Endothelial cell of umbilical vein (primary cell): ENCODE results near the gene SNAPIN. TPM values are rescaled to one million over a fixed set of nuclear protein-coding genes. Genes with fewer than 3 reads are reported as not detected.

Experiments
- BruUV-seq: library from RNA; stranded (reverse); fragments of 400-500 nt; replicated peaks from 2 replicates; lab custom pipeline; 2021; lab: Mats Ljungman, UMichigan
- CTCF ChIA-PET: fragments of 300-600, 350-600 bp; sonication (Branson Sonifier 250); formaldehyde crosslinking; loops from one replicate; lab custom pipeline; 2021; ENCODE audit warnings: antibody characterized with exemption, inconsistent platforms; lab: Charles Lee
- POLR2A ChIA-PET: fragments of 300-600, 350-600 bp; sonication (Branson Sonifier 250); formaldehyde crosslinking; loops from one replicate; lab custom pipeline; 2021; ENCODE audit warnings: antibody characterized with exemption, inconsistent platforms; lab: Charles Lee
- DNase-seq: peaks from one replicate; pipeline ENCODE4 v3.0.0-alpha.2; 2011; ENCODE audit warnings: low read depth, low spot score
- FAIRE-seq: peaks from 2 replicates; lab custom pipeline; 2011; peaks lifted over from hg19 to GRCh38; lab: Jason Lieb, UNC
- H2AFZ ChIP-seq: 2 replicates; pipeline ENCODE4 v1.6.0; 2012; ENCODE audit warnings: low read depth, low read length, control low read depth, inconsistent platforms
- H3K27ac ChIP-seq: 2 replicates; pipeline ENCODE4 v1.5.1; 2011; ENCODE audit warnings: low read depth, mild to moderate bottlenecking, control low read depth, low read length, moderate library complexity; ENCODE audit not compliant: insufficient read depth
- H3K27me3 ChIP-seq, 2 experiments: 2 replicates each; pipeline versions ENCODE4 v1.6.0 to v1.6.1; 2011; ENCODE audit warnings: low read length in 2 of 2, mixed read lengths in 1 of 2; ENCODE audit not compliant: control insufficient read depth in 2 of 2, insufficient read depth in 2 of 2
- H3K36me3 ChIP-seq, 2 experiments: 2 replicates in 1 of 2; 3 replicates in 1 of 2; pipeline ENCODE4 v1.5.1; 2011; ENCODE audit warnings: low read length in 2 of 2, mild to moderate bottlenecking in 1 of 2, moderate library complexity in 1 of 2; ENCODE audit not compliant: control insufficient read depth in 2 of 2, insufficient read depth in 2 of 2; ENCODE audit errors: extremely low read depth in 1 of 2
- H3K4me1 ChIP-seq: 3 replicates; pipeline ENCODE4 v1.5.1; 2011; ENCODE audit warnings: mild to moderate bottlenecking, low read length; ENCODE audit not compliant: control insufficient read depth, insufficient read depth; ENCODE audit errors: extremely low read depth
- H3K4me2 ChIP-seq: 2 replicates; pipeline ENCODE4 v1.6.1; 2011; ENCODE audit warnings: low read length, control low read depth, mixed read lengths; ENCODE audit not compliant: insufficient read depth
- H3K4me3 ChIP-seq, 3 experiments: fragments of 200-600 bp in 1 of 3; sonication (generic), shearing (Covaris generic) in 1 of 3; replicated peaks in 1 of 3; 2 replicates each; pipeline ENCODE4 v1.5.1; 2011 to 2016; ENCODE audit warnings: control low read depth in 3 of 3, low read length in 3 of 3, mild to moderate bottlenecking in 2 of 3, inconsistent platforms in 1 of 3, low read depth in 1 of 3, moderate library complexity in 1 of 3; ENCODE audit not compliant: insufficient read depth in 1 of 3
- H3K79me2 ChIP-seq: 2 replicates; pipeline ENCODE4 v1.6.0; 2012; ENCODE audit warnings: low read length, inconsistent platforms; ENCODE audit not compliant: control insufficient read depth, insufficient read depth
- H3K9ac ChIP-seq: replicated peaks from 2 replicates; pipeline ENCODE3; 2011; ENCODE audit warnings: low read length, control low read depth; ENCODE audit not compliant: insufficient read depth; ENCODE audit errors: extremely low read depth
- H3K9me1 ChIP-seq: replicated peaks from 3 replicates; pipeline ENCODE4 v1.6.0; 2011; ENCODE audit warnings: mild to moderate bottlenecking, low read length; ENCODE audit not compliant: control insufficient read depth, insufficient read depth; ENCODE audit errors: extremely low read depth
- H3K9me3 ChIP-seq: replicated peaks from 2 replicates; pipeline ENCODE4 v1.5.1; 2012; ENCODE audit warnings: low read length, inconsistent platforms; ENCODE audit not compliant: control insufficient read depth, insufficient read depth
- H4K20me1 ChIP-seq: replicated peaks from 2 replicates; pipeline ENCODE3; 2011; ENCODE audit warnings: mild to moderate bottlenecking, low read length; ENCODE audit not compliant: control insufficient read depth, insufficient read depth; ENCODE audit errors: extremely low read depth
- CTCF ChIP-seq, 2 donors: IDR thresholded peaks; 1 replicate in 1 of 2; 2 replicates in 1 of 2; pipeline ENCODE4 v1.5.1; 2011; ENCODE audit warnings: low read length in 2 of 2, mild to moderate bottlenecking in 2 of 2, moderate library complexity in 2 of 2, control low read depth in 1 of 2, inconsistent platforms in 1 of 2, low read depth in 1 of 2; ENCODE audit not compliant: insufficient read depth in 1 of 2; ENCODE audit errors: extremely low read depth in 1 of 2
- EZH2 ChIP-seq: IDR thresholded peaks from 2 replicates; pipeline ENCODE4 v1.6.1; 2012; ENCODE audit warnings: borderline replicate concordance, low read depth, mild to moderate bottlenecking, moderate library complexity, low read length, inconsistent platforms; ENCODE audit not compliant: severe bottlenecking
- FOS ChIP-seq: IDR thresholded peaks from 2 replicates; pipeline ENCODE4 v1.6.1; 2011; ENCODE audit warnings: mild to moderate bottlenecking, low read length, moderate library complexity, borderline replicate concordance; ENCODE audit not compliant: insufficient read depth
- GATA2 ChIP-seq: IDR thresholded peaks from 2 replicates; pipeline ENCODE4 v1.7.0; 2011; ENCODE audit warnings: low read depth, mild to moderate bottlenecking, moderate library complexity, mixed read lengths, low read length; ENCODE audit not compliant: insufficient read length, insufficient read depth
- JUN ChIP-seq: IDR thresholded peaks from 2 replicates; pipeline ENCODE4 v1.6.1; 2011; ENCODE audit warnings: borderline replicate concordance, low read depth; ENCODE audit not compliant: insufficient read length, insufficient read depth
- MYC ChIP-seq: IDR thresholded peaks from one replicate; pipeline ENCODE4 v1.6.1; 2011; ENCODE audit warnings: mild to moderate bottlenecking, low read depth, low read length
- POLR2A ChIP-seq: IDR thresholded peaks from 2 replicates; pipeline ENCODE4 v1.6.1; 2012; ENCODE audit warnings: low read depth, mild to moderate bottlenecking, control low read depth, low read length
- POLR2AphosphoS5 ChIP-seq: IDR thresholded peaks from 2 replicates; pipeline ENCODE4 v1.6.1; 2012; ENCODE audit warnings: low read depth, mild to moderate bottlenecking, control low read depth, low read length, moderate library complexity; ENCODE audit not compliant: insufficient read depth
- dilution Hi-C: fragments of 300-500 bp; cut with MboI; formaldehyde crosslinking; loops from one replicate; pipeline ENCODE4 v1.15.0; 2019; ENCODE audit warnings: low sequenced_read_pairs; ENCODE audit not compliant: extremely low pct_ligation_motif_present
- intact Hi-C: fragments of 100-400 bp; cut with micrococcal nuclease; formaldehyde crosslinking; loops from one replicate; pipeline ENCODE4 v1.10.0; 2022
- polyA plus RNA-seq, 4 experiments: library from polyadenylated mRNA; depleted of rRNA in 3 of 4; stranded (reverse) in 3 of 4; unstranded in 1 of 4; fragments of >200 nt; gene quantifications; 2 replicates each; pipeline versions ENCODE4 v1.2.1 to v1.2.3, GENCODE V29; 2011 to 2012; ENCODE audit warnings: missing spikeins in 1 of 4
- total RNA-seq: library from RNA; stranded (reverse); gene quantifications from 2 replicates; pipeline ENCODE4 v1.2.3, GENCODE V29; 2021
- TF ChIP-seq, protein P1 (sequence below): IDR thresholded peaks from 2 replicates; pipeline ENCODE4 v1.6.1; 2011; ENCODE audit not compliant: insufficient read depth, insufficient read length

The SNAPIN gene
- total and polyA plus RNA-seq, 2 donors (not counting 3 experiments of a cell fraction or from before 2014, with no cell fraction given) = 36.8 to 55.1 TPM

DNA sequence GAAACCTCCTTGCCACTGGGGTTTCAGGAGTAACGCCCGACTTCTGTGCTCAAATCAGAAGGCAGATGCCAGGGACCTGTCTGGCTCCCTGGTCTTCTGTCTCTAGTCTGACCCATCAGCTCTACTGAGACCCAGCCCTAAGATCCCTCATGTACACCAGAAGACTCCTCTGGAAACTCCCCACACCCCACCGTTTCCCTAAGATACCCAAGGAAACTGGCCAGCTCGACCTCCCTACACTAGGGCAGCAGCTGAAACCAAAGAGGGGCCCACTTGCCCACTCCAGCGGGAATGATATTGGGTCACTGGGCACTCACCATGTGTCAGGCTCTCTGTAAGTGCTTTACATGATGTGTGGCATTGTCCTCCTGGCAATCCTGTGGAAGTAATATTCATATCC is 45.1 kb upstream of the SNAPIN start:
- dilution Hi-C loops (no loop called here), intact Hi-C loops (no loop called here)
- Histone ChIP-seq H3K36me3 (no peaks in the 10 kb centered on the region), H3K4me1 (peaks cover 19% of the 10 kb centered on the region), H3K9me1 (no peaks in the 10 kb centered on the region), H3K4me2 (no peak overlapping the region), H3K9me3 (no peaks in the 10 kb centered on the region), H3K27me3 (no peaks in the 10 kb centered on the region), H3K9ac (no peak overlapping the region), H3K27ac (no peak overlapping the region), H2AFZ (no peak overlapping the region), H4K20me1 (no peaks in the 10 kb centered on the region), H3K79me2 (peaks cover 25% of the 10 kb centered on the region), H3K4me3 (no peak overlapping the region)
- CTCF ChIA-PET = interaction anchor here (1.7 to 7.7 kb wide), 5 partner anchors 8 to 80 kb away, joined by 6 to 54 read pairs (median 20); partner anchors contain the start of genes S100A1 and S100A13
- DNase-seq = no peak
- BruUV-seq = no TSS peak
- no peak for TF ChIP-seq FOS
- no peak for TF ChIP-seq MYC
- TF ChIP-seq, protein P1, sequence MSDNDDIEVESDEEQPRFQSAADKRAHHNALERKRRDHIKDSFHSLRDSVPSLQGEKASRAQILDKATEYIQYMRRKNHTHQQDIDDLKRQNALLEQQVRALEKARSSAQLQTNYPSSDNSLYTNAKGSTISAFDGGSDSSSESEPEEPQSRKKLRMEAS = no peak
- no peak for TF ChIP-seq JUN
- TF ChIP-seq POLR2A = no peak
- no peak for TF ChIP-seq CTCF (IDR thresholded peaks at IDR 0.05; ENCODE audit: extremely low read depth in 1 of 2, insufficient read depth in 1 of 2, low read depth in 1 of 2, low read length in 2 of 2)
- no peak for TF ChIP-seq GATA2
- TF ChIP-seq POLR2AphosphoS5 = no peak
- no peak for TF ChIP-seq EZH2
- FAIRE-seq = no peak
- POLR2A ChIA-PET = interaction anchor here (1.1 to 2.0 kb wide), 3 partner anchors 14 to 41 kb away, joined by 3 to 9 read pairs (median 5); partner anchors contain the start of genes CHTOP, S100A1 and S100A13
